Mammary epithelial cell (primary cell): Measurements from ENCODE around the gene CCDC17.

Experiments used
- EZH2 ChIP-seq: IDR thresholded peaks from 2 replicates; pipeline ENCODE4 v1.6.1; 2012; ENCODE audit warnings: low read length, inconsistent platforms, borderline replicate concordance
- TF ChIP-seq, protein P1 (sequence below), 2 donors: IDR thresholded peaks in 1 of 2; conservative IDR thresholded peaks in 1 of 2; 2 replicates each; pipeline ENCODE4 v1.5.1; 2011 to 2012; ENCODE audit warnings: inconsistent platforms in 2 of 2, low read length in 2 of 2, mild to moderate bottlenecking in 2 of 2, control low read depth in 1 of 2, low read depth in 1 of 2; ENCODE audit not compliant: insufficient read depth in 1 of 2; ENCODE audit errors: extremely low read depth in 1 of 2

DNA sequence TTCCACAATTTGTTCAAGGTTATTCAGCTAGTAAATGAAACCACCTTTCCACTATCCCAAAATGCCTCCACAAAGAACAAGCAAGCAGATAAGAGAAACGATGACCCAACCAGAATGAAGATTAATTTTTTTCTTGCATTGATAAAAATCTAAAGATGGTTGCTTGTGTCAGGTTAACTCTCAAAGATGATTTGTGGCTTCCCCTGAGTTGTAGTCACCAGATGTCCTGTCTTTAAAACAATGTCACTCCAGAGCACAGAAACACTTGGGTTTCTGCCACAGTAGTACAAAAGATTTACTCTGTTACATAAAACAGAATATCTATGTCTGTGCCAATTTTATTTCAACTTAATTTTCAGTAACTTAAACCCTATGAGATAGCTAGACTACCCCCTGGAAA, 11.4 kb upstream of the CCDC17 start:
- TF ChIP-seq, protein P1, sequence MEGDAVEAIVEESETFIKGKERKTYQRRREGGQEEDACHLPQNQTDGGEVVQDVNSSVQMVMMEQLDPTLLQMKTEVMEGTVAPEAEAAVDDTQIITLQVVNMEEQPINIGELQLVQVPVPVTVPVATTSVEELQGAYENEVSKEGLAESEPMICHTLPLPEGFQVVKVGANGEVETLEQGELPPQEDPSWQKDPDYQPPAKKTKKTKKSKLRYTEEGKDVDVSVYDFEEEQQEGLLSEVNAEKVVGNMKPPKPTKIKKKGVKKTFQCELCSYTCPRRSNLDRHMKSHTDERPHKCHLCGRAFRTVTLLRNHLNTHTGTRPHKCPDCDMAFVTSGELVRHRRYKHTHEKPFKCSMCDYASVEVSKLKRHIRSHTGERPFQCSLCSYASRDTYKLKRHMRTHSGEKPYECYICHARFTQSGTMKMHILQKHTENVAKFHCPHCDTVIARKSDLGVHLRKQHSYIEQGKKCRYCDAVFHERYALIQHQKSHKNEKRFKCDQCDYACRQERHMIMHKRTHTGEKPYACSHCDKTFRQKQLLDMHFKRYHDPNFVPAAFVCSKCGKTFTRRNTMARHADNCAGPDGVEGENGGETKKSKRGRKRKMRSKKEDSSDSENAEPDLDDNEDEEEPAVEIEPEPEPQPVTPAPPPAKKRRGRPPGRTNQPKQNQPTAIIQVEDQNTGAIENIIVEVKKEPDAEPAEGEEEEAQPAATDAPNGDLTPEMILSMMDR (conservative IDR thresholded peaks at IDR 0.05 in 1 of 2, IDR thresholded peaks at IDR 0.05 in 1 of 2; ENCODE audit: extremely low read depth in 1 of 2, insufficient read depth in 1 of 2, low read depth in 1 of 2, low read length in 2 of 2): no peak
- TF ChIP-seq EZH2: no peak
